Hepatocyte (in vitro differentiated cells): ENCODE measurements around the gene EXOC3L1. TPM values are rescaled to one million over a fixed set of nuclear protein-coding genes. Genes with fewer than 3 reads are reported as not detected.

Source experiments
- DNase-seq: peaks from one replicate; pipeline ENCODE4 v3.0.0-alpha.2; 2016; ENCODE audit warnings: low spot score
- H2AFZ ChIP-seq: fragments of 200-600 bp; sonication (generic); 2 replicates; pipeline ENCODE4 v1.6.0; 2016; ENCODE audit warnings: antibody characterized with exemption, mild to moderate bottlenecking
- H3K27ac ChIP-seq: fragments of 200-600 bp; sonication (generic); 2 replicates; pipeline ENCODE4 v1.5.1; 2016; ENCODE audit warnings: mild to moderate bottlenecking
- H3K27me3 ChIP-seq: fragments of 200-600 bp; sonication (generic); 2 replicates; pipeline ENCODE4 v1.6.1; 2016
- H3K36me3 ChIP-seq: fragments of 200-600 bp; sonication (generic); replicated peaks from 2 replicates; pipeline ENCODE4 v1.5.1; 2016; ENCODE audit warnings: low read depth; ENCODE audit not compliant: insufficient read depth
- H3K4me1 ChIP-seq: fragments of 200-600 bp; sonication (generic); 2 replicates; pipeline ENCODE4 v1.5.1; 2016; ENCODE audit warnings: mild to moderate bottlenecking, moderate library complexity; ENCODE audit not compliant: insufficient read depth
- H3K4me2 ChIP-seq: fragments of 200-600 bp; sonication (generic); 2 replicates; pipeline ENCODE4 v1.6.0; 2016
- H3K4me3 ChIP-seq: fragments of 200-600 bp; sonication (generic); 2 replicates; pipeline ENCODE4 v1.5.1; 2016; ENCODE audit warnings: mild to moderate bottlenecking
- H3K79me2 ChIP-seq: fragments of 200-600 bp; sonication (generic); 2 replicates; pipeline ENCODE4 v1.6.0; 2017; ENCODE audit warnings: mild to moderate bottlenecking
- H3K9me2 ChIP-seq: fragments of 200-600 bp; sonication (generic); replicated peaks from 2 replicates; pipeline ENCODE4 v1.6.0; 2017; ENCODE audit warnings: mild to moderate bottlenecking; ENCODE audit not compliant: insufficient read depth
- H3K9me3 ChIP-seq: fragments of 200-600 bp; sonication (generic); 2 replicates; pipeline ENCODE4 v1.5.1; 2016; ENCODE audit warnings: low read depth, mild to moderate bottlenecking
- H4K20me1 ChIP-seq: fragments of 200-600 bp; sonication (generic); 2 replicates; pipeline ENCODE4 v1.6.0; 2016; ENCODE audit warnings: mild to moderate bottlenecking; ENCODE audit not compliant: insufficient read depth, poor library complexity, severe bottlenecking
- EZH2 ChIP-seq: fragments of 200-600 bp; sonication (generic); IDR thresholded peaks from 2 replicates; pipeline ENCODE4 v1.6.1; 2016; ENCODE audit warnings: antibody characterized with exemption, mild to moderate bottlenecking, borderline replicate concordance
- EZH2phosphoT487 ChIP-seq: fragments of 200-600 bp; sonication (generic); IDR thresholded peaks from one replicate; pipeline ENCODE4 v1.6.1; 2018; ENCODE audit warnings: antibody characterized with exemption, mild to moderate bottlenecking, low read depth, moderate library complexity; ENCODE audit not compliant: unreplicated experiment, severe bottlenecking
- WGBS: methylation state at CpG from one replicate; pipeline ENCODE4 v1.1.6; 2016; ENCODE audit warnings: low lambda C conversion rate; ENCODE audit errors: missing lambda C conversion rate; 5-methylcytosine and 5-hydroxymethylcytosine counted together
- polyA plus RNA-seq: library from polyadenylated mRNA; unstranded; fragments of >200 nt; fragmentation: Nextera tagmentation; extraction: Ambion mirVana; gene quantifications from 2 replicates; pipeline ENCODE4 v1.2.1, GENCODE V29; 2016
- total RNA-seq: library from RNA; depleted of rRNA; stranded (reverse); fragments of >200 nt; gene quantifications from 2 replicates; pipeline ENCODE4 v1.2.3, GENCODE V29; 2014
- TF ChIP-seq, protein P1 (sequence below): fragments of 200-600 bp; sonication (generic); IDR thresholded peaks from 2 replicates; pipeline ENCODE4 v1.5.1; 2016; ENCODE audit warnings: antibody characterized with exemption, mild to moderate bottlenecking; ENCODE audit not compliant: poor library complexity

EXOC3L1 gene
- total and polyA plus RNA-seq, 2 experiments from 2014 or later: 0.33 to 2.0 TPM

DNA sequence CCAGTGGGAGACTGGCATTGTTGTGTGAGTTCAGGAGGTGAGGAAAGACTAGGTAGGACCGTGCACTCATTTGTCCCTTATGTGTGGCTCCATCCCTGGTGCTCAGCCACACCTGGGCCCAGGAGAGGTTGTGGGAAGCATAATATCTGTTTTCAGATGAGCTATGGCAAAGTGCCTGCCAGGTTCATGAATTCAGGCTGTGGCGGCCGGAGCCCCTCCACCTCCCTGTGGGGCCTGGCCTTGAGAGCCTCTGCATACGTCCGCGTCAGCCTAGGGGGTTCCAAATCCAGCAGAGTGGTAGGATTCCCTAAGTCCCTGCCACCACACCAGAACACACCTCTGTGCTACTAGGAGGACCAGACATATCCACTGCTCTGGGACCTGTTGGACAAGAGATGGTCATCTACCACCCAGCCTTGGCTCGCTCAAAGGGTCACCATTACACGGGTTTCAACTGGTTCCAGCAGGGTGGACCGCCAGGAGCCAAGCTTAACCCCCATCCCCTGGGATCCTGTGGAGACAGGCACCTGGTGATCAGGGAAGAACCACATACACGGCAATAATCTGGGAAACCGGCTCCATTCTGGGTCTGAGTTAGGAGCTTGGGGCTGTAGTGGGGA lies 41.2 kb downstream of the EXOC3L1 start:
- H3K79me2 ChIP-seq: peaks cover 4% of the 10 kb centered on the region
- no peaks in the 10 kb centered on the region for H3K36me3 ChIP-seq
- H2AFZ ChIP-seq: no peak overlapping the region
- no peaks in the 10 kb centered on the region for H3K9me2 ChIP-seq
- WGBS: 94% methylated on average over 11 of the region's 11 CpGs
- TF ChIP-seq EZH2phosphoT487 (no peak), EZH2 (no peak)
- TF ChIP-seq, protein P1, sequence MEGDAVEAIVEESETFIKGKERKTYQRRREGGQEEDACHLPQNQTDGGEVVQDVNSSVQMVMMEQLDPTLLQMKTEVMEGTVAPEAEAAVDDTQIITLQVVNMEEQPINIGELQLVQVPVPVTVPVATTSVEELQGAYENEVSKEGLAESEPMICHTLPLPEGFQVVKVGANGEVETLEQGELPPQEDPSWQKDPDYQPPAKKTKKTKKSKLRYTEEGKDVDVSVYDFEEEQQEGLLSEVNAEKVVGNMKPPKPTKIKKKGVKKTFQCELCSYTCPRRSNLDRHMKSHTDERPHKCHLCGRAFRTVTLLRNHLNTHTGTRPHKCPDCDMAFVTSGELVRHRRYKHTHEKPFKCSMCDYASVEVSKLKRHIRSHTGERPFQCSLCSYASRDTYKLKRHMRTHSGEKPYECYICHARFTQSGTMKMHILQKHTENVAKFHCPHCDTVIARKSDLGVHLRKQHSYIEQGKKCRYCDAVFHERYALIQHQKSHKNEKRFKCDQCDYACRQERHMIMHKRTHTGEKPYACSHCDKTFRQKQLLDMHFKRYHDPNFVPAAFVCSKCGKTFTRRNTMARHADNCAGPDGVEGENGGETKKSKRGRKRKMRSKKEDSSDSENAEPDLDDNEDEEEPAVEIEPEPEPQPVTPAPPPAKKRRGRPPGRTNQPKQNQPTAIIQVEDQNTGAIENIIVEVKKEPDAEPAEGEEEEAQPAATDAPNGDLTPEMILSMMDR: no peak
- H3K27me3 ChIP-seq: no peaks in the 10 kb centered on the region
- no peaks in the 10 kb centered on the region for H4K20me1 ChIP-seq
- no peak overlapping the region for H3K27ac ChIP-seq
- H3K9me3 ChIP-seq: no peaks in the 10 kb centered on the region
- H3K4me2 ChIP-seq: peak overlapping the region; percentile 92
- H3K4me3 ChIP-seq: no peak overlapping the region
- H3K4me1 ChIP-seq: peaks cover 10% of the 10 kb centered on the region
- DNase-seq: no peak

DNA sequence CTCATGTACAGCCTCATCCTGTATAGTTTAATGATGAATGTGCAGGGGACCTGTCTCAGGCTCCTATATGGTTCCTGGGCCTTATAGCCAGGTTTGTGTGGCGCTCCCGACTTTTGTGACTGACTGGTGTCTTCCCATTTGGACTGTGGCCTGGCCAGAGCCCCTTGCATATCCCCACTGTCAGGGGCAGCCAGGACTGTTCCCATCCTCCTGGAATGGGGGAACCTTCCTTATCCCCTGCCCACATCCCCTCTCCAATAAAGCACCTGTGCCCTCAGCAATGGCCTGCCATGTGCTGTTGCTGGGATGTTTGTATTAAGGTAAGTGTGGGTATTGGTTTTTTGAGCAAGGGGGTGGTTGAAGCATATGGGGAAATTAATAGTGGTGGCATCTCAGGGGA lies 41.7 kb downstream of the EXOC3L1 start:
- Histone ChIP-seq H3K27ac (no peak overlapping the region), H3K4me3 (no peak overlapping the region), H3K36me3 (no peaks in the 10 kb centered on the region), H3K79me2 (peaks cover 4% of the 10 kb centered on the region), H3K9me3 (no peaks in the 10 kb centered on the region), H3K4me2 (no peak overlapping the region), H3K27me3 (no peaks in the 10 kb centered on the region), H3K9me2 (no peaks in the 10 kb centered on the region), H3K4me1 (peaks cover 10% of the 10 kb centered on the region), H2AFZ (no peak overlapping the region), H4K20me1 (no peaks in the 10 kb centered on the region)
- WGBS: 100% methylated on average over 2 of the region's 2 CpGs
- no peak for DNase-seq
- TF ChIP-seq EZH2 (no peak), EZH2phosphoT487 (no peak)
- TF ChIP-seq, protein P1: no peak

DNA sequence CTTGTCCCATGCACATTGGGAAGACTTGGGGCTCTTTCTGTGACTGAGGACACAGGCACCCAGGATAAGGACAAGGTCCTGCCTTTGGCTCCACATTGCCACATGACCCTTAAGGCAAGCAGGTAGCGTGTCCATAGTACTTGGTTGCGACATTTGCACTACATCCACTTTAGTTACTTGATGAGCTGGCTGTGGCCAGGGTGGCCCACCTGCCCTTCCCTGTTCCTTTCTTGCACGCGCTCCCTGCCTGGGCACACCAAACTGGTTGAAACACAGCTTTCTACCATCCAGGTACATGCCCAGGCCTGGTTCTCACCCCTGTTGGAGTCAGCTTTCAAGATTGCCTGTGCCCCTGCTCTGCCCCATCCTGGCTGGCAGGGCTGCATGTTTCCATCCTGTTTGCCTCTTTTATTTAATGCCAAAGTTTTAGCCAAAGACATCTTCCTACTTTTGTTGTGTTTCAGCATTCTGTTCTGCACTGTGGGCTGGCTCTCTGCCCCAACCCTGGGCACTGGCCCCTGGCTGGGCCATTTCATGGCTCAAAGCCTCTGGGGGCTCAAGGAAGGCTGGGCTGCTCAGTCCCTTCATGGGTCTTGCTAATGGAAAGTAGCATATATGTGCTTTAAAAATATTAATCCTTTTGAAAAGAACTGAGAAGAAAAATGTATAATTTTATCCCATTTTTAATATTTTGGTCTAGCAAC lies 42.3 kb downstream of the EXOC3L1 start:
- peaks cover 4% of the 10 kb centered on the region for H3K79me2 ChIP-seq
- no peaks in the 10 kb centered on the region for H3K27me3 ChIP-seq
- H3K4me3 ChIP-seq: no peak overlapping the region
- TF ChIP-seq EZH2 (no peak), EZH2phosphoT487 (no peak)
- TF ChIP-seq, protein P1: no peak
- H2AFZ ChIP-seq: no peak overlapping the region
- H3K4me2 ChIP-seq: no peak overlapping the region
- H4K20me1 ChIP-seq: no peaks in the 10 kb centered on the region
- 98% methylated on average over 4 of the region's 4 CpGs for WGBS
- no peaks in the 10 kb centered on the region for H3K36me3 ChIP-seq
- DNase-seq: no peak
- no peak overlapping the region for H3K27ac ChIP-seq
- peaks cover 10% of the 10 kb centered on the region for H3K4me1 ChIP-seq
- H3K9me3 ChIP-seq: no peaks in the 10 kb centered on the region
- no peaks in the 10 kb centered on the region for H3K9me2 ChIP-seq
